ENCODE measurements around the gene NOX4. TPM values are rescaled to one million over a fixed set of nuclear protein-coding genes. Genes with fewer than 3 reads are reported as not detected.
"Not testable (repeated sequence)": the region's sequence is repeated elsewhere in the genome, so short reads cannot be mapped to it uniquely, and the experiment has no call there.

NOX4 gene
- polyA plus RNA-seq, 3 donors = not detected

GRCh38 chr11:89286601-89287000 lies 204.6 kb downstream of the NOX4 start:
- H3K79me2 ChIP-seq (ENCODE audit: insufficient read depth, low read length); H3K36me3 Mint-ChIP-seq; H3K27ac Mint-ChIP-seq; intact Hi-C loops (cut with micrococcal nuclease); H3K9me3 ChIP-seq (replicated peaks in 1 of 2; ENCODE audit: control insufficient read depth in 1 of 2, insufficient read depth in 1 of 2, low read length in 2 of 2); DNase-seq; H3K4me2 ChIP-seq (replicated peaks; ENCODE audit: extremely low read depth, low read length, poor library complexity, severe bottlenecking); H3K9ac ChIP-seq (ENCODE audit: insufficient read depth, low read length, poor library complexity, severe bottlenecking); H3K36me3 ChIP-seq (replicated peaks in 1 of 2; ENCODE audit: control insufficient read depth in 1 of 2, insufficient read depth in 2 of 2, low read length in 2 of 2); H2AFZ ChIP-seq (ENCODE audit: insufficient read depth, low read depth, low read length, poor library complexity, severe bottlenecking); H3K4me1 Mint-ChIP-seq; H3K27me3 Mint-ChIP-seq (ENCODE audit: low read depth in 3 of 3); H3K9me3 Mint-ChIP-seq; H3K4me3 Mint-ChIP-seq; H3K27me3 ChIP-seq (ENCODE audit: control insufficient read depth in 2 of 2, insufficient read depth in 2 of 2, low read length in 2 of 2); H3K4me1 ChIP-seq (ENCODE audit: control insufficient read depth in 1 of 2, insufficient read depth in 2 of 2, low read length in 2 of 2); H4K20me1 ChIP-seq (ENCODE audit: insufficient read depth, low read length); H3K4me3 ChIP-seq (replicated peaks in 1 of 3; ENCODE audit: low read depth in 2 of 3, low read length in 3 of 3); H3K27ac ChIP-seq (ENCODE audit: low read depth in 1 of 2, low read length in 2 of 2): not testable (repeated sequence)
- no CpG with 5 or more reads among the region's 1 CpG for WGBS (ENCODE audit: insufficient coverage)

- H2AFZ ChIP-seq (ENCODE audit: insufficient read depth, low read depth, low read length, poor library complexity, severe bottlenecking); H3K27ac Mint-ChIP-seq; H3K79me2 ChIP-seq (ENCODE audit: insufficient read depth, low read length); H3K4me2 ChIP-seq (replicated peaks; ENCODE audit: extremely low read depth, low read length, poor library complexity, severe bottlenecking); H4K20me1 ChIP-seq (ENCODE audit: insufficient read depth, low read length); H3K27ac ChIP-seq (ENCODE audit: low read depth in 1 of 2, low read length in 2 of 2); H3K4me1 Mint-ChIP-seq; H3K27me3 ChIP-seq (ENCODE audit: control insufficient read depth in 2 of 2, insufficient read depth in 2 of 2, low read length in 2 of 2); H3K9me3 ChIP-seq (replicated peaks in 1 of 2; ENCODE audit: control insufficient read depth in 1 of 2, insufficient read depth in 1 of 2, low read length in 2 of 2); H3K4me3 ChIP-seq (replicated peaks in 1 of 3; ENCODE audit: low read depth in 2 of 3, low read length in 3 of 3); H3K36me3 ChIP-seq (replicated peaks in 1 of 2; ENCODE audit: control insufficient read depth in 1 of 2, insufficient read depth in 2 of 2, low read length in 2 of 2); H3K9ac ChIP-seq (ENCODE audit: insufficient read depth, low read length, poor library complexity, severe bottlenecking); H3K4me3 Mint-ChIP-seq; intact Hi-C loops (cut with micrococcal nuclease); H3K4me1 ChIP-seq (ENCODE audit: control insufficient read depth in 1 of 2, insufficient read depth in 2 of 2, low read length in 2 of 2); H3K9me3 Mint-ChIP-seq; DNase-seq; H3K27me3 Mint-ChIP-seq (ENCODE audit: low read depth in 3 of 3); H3K36me3 Mint-ChIP-seq: not testable (repeated sequence)
- WGBS (ENCODE audit: insufficient coverage) = no CpG with 5 or more reads among the region's 3 CpGs
These were observed 210.0 kb downstream of the NOX4 start for GRCh38 chr11:89281032-89281677.

- no peaks in the 10 kb centered on the region for H3K79me2 ChIP-seq (ENCODE audit: insufficient read depth, low read length)
- Mint-ChIP-seq H3K9me3 (peaks cover 0 to 4% (median 0%) of the 10 kb centered on the region in 7 donors), H3K4me1 (no peaks in the 10 kb centered on the region), H3K36me3 (no peaks in the 10 kb centered on the region), H3K27me3 (ENCODE audit: low read depth in 3 of 3) (no peaks in the 10 kb centered on the region), H3K4me3 (no peak overlapping the region), H3K27ac (no peak overlapping the region)
- no peaks in the 10 kb centered on the region for H3K36me3 ChIP-seq (replicated peaks in 1 of 2; ENCODE audit: control insufficient read depth in 1 of 2, insufficient read depth in 2 of 2, low read length in 2 of 2)
- H3K9me3 ChIP-seq (replicated peaks in 1 of 2; ENCODE audit: control insufficient read depth in 1 of 2, insufficient read depth in 1 of 2, low read length in 2 of 2) = no peaks in the 10 kb centered on the region
- intact Hi-C loops (cut with micrococcal nuclease) = no loop called here
- H3K4me2 ChIP-seq (replicated peaks; ENCODE audit: extremely low read depth, low read length, poor library complexity, severe bottlenecking) = no peak overlapping the region
- no CpG with 5 or more reads among the region's 1 CpG for WGBS (ENCODE audit: insufficient coverage)
- no peak for TF ChIP-seq CTCF (IDR thresholded peaks at IDR 0.05)
- H3K4me3 ChIP-seq (replicated peaks in 1 of 3; ENCODE audit: low read depth in 2 of 3, low read length in 3 of 3) = no peak overlapping the region
- H3K27ac ChIP-seq (ENCODE audit: low read depth in 1 of 2, low read length in 2 of 2) = no peak overlapping the region
- no peak for DNase-seq
- H3K27me3 ChIP-seq (ENCODE audit: control insufficient read depth in 2 of 2, insufficient read depth in 2 of 2, low read length in 2 of 2) = no peaks in the 10 kb centered on the region
- H2AFZ ChIP-seq (ENCODE audit: insufficient read depth, low read depth, low read length, poor library complexity, severe bottlenecking) = no peak overlapping the region
- H3K4me1 ChIP-seq (ENCODE audit: control insufficient read depth in 1 of 2, insufficient read depth in 2 of 2, low read length in 2 of 2) = no peaks in the 10 kb centered on the region
- H4K20me1 ChIP-seq (ENCODE audit: insufficient read depth, low read length) = no peaks in the 10 kb centered on the region
- no peak overlapping the region for H3K9ac ChIP-seq (ENCODE audit: insufficient read depth, low read length, poor library complexity, severe bottlenecking)
These were observed 212.0 kb downstream of the NOX4 start for GRCh38 chr11:89279176-89279575.

Data from CD14-positive monocyte (primary cell).